ENCODE results near the gene FAM241A. TPM values are rescaled to one million over a fixed set of nuclear protein-coding genes. Genes with fewer than 3 reads are reported as not detected.

The FAM241A gene
- total and polyA plus RNA-seq, 2 of the 13 experiments (the other 11 are each of a cell fraction or from before 2014, with no cell fraction given), result 0.61 to 0.69 TPM

- TF ChIP-seq ZHX2 (IDR thresholded peaks at IDR 0.05; ENCODE audit: low read depth) (no peak), ZHX2 (CRISPR knock-in tag; IDR thresholded peaks at IDR 0.05; ENCODE audit: borderline replicate concordance) (no peak), TEF (CRISPR knock-in tag; IDR thresholded peaks at IDR 0.05) (no peak), ZNF318 (CRISPR knock-in tag; IDR thresholded peaks at IDR 0.05) (no peak), MLXIP (CRISPR knock-in tag; IDR thresholded peaks at IDR 0.05; ENCODE audit: borderline replicate concordance) (no peak), ZNF709 (CRISPR knock-in tag; IDR thresholded peaks at IDR 0.05) (no peak), ETS1 (CRISPR knock-in tag; IDR thresholded peaks at IDR 0.05) (no peak)
These were observed 68.6 kb downstream of the FAM241A start (continued) for GRCh38 chr4:112213856-112214255.

All from HepG2 (cell line).